Kidney (tissue), 2 donors: ENCODE data around the gene SH3PXD2B. TPM values are rescaled to one million over a fixed set of nuclear protein-coding genes. Genes with fewer than 3 reads are reported as not detected.

Experiments used
- polyA plus RNA-seq: library from polyadenylated mRNA; stranded (reverse); fragments of 350-450 nt; fragmentation: Illumina TruSeq; extraction: RNeasy Lipid Tissue Mini Kit (QIAGEN cat#74804); gene quantifications from one replicate; pipeline ENCODE4 v1.2.3, GENCODE V29; 2014; ENCODE audit warnings: low read depth, low replicate concordance; ENCODE audit not compliant: insufficient read depth
- total RNA-seq: library from RNA; stranded (reverse); fragmentation: NEBNext Ultra II Directional; extraction: Animal tissue kit (Norgen Biotek cat#: 25700); gene quantifications from one replicate; pipeline ENCODE4 v1.2.1, GENCODE V29; 2021
- donor health status: DM: yes; HTN: yes; CAD: no.

Gene SH3PXD2B
- total and polyA plus RNA-seq, 2 donors from 2014 or later, result 3.1 to 22.8 TPM

Other genes with a start within 250 kb of the SH3PXD2B start
- gene UBTD2, start 170.8 kb downstream of the SH3PXD2B start, total RNA-seq, result 17.8 TPM
- 12.9 TPM for gene UBTD2, start 170.8 kb downstream of the SH3PXD2B start, polyA plus RNA-seq
- 42.6 TPM for gene NEURL1B, start 186.7 kb upstream of the SH3PXD2B start, total RNA-seq
- gene NEURL1B, start 186.7 kb upstream of the SH3PXD2B start, polyA plus RNA-seq, result 5.4 TPM